GM10266 (cell line): ENCODE data around the gene CIAO2B.

ENCODE experiments used
- DNase-seq: peaks from one replicate; pipeline ENCODE4 v3.0.0; 2012; ENCODE audit errors: extremely low spot score
- TF ChIP-seq, protein P1 (sequence below): IDR thresholded peaks from 2 replicates; pipeline ENCODE4 v1.5.1; 2012; ENCODE audit warnings: mild to moderate bottlenecking, low read depth; ENCODE audit not compliant: control insufficient read depth, insufficient read depth; ENCODE audit errors: missing control alignments

The CIAO2B gene

GRCh38 chr16:66910175-66910940, 23.8 kb downstream of the CIAO2B start:
- no peak for DNase-seq
- TF ChIP-seq, protein P1, sequence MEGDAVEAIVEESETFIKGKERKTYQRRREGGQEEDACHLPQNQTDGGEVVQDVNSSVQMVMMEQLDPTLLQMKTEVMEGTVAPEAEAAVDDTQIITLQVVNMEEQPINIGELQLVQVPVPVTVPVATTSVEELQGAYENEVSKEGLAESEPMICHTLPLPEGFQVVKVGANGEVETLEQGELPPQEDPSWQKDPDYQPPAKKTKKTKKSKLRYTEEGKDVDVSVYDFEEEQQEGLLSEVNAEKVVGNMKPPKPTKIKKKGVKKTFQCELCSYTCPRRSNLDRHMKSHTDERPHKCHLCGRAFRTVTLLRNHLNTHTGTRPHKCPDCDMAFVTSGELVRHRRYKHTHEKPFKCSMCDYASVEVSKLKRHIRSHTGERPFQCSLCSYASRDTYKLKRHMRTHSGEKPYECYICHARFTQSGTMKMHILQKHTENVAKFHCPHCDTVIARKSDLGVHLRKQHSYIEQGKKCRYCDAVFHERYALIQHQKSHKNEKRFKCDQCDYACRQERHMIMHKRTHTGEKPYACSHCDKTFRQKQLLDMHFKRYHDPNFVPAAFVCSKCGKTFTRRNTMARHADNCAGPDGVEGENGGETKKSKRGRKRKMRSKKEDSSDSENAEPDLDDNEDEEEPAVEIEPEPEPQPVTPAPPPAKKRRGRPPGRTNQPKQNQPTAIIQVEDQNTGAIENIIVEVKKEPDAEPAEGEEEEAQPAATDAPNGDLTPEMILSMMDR = no peak

- DNase-seq = no peak
- TF ChIP-seq, protein P1 = no peak
Measured at GRCh38 chr16:66908762-66909559, 25.2 kb downstream of the CIAO2B start.

DNA sequence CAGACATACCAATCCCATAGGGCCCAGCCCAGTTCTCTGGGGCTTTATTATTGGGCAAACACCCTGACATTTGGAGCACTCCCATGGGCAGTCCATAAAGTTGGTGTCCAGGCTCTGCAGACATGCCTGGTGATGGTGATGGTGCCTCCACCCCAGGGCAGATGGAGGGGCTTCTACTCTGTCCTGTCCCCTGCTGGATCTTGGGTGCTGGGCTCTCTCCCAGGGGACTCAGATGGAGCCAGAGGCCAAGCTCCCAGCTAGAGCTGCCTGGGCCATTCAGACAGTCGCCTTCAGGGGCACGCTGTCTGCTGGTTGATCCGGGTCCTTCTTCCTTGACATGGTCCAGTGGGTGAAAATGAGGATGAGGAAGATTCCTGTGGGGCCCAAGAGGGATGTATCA, 26.1 kb downstream of the CIAO2B start:
- TF ChIP-seq, protein P1 = no peak
- DNase-seq = no peak

- TF ChIP-seq, protein P1 = no peak
- no peak for DNase-seq
Measured at GRCh38 chr16:66906916-66907836, 27.0 kb downstream of the CIAO2B start.

GRCh38 chr16:66905633-66906539, 28.3 kb downstream of the CIAO2B start:
- DNase-seq = no peak
- TF ChIP-seq, protein P1 = no peak
